WI38 (cell line): ENCODE measurements around the gene PRKCZ.
A peak's percentile ranks its signal among the peaks of the same experiment; 100 is the strongest.

Source experiments
- H3K4me3 ChIP-seq: 2 replicates; pipeline ENCODE4 v1.5.1; 2011; ENCODE audit warnings: low read depth, mild to moderate bottlenecking, control low read depth, low read length
- TF ChIP-seq, protein P1 (sequence below): IDR thresholded peaks from 2 replicates; pipeline ENCODE4 v1.5.1; 2012; ENCODE audit warnings: low read depth, mild to moderate bottlenecking, control low read depth, low read length

PRKCZ gene

DNA sequence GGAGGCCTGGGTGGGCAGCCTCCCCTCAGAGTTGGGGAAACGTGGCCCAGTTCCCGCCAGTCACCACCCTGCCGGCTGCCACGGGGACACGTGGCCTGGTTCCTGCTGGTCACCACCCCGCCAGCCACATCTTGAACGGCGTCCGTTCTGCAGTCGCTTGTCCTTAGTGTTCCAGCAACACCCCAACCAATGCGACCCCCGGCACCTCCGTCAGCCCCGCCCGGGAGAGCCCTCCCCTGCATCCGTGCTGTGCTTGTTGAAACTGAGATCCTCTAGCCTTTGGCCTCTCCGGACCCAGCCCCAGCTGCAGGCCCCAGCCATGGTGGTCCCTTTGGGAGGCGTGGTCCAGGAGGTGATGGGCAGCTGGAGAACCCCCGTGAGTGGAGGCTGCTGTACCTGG, 18.7 kb downstream of the PRKCZ start:
- no peak overlapping the region for H3K4me3 ChIP-seq
- TF ChIP-seq, protein P1, sequence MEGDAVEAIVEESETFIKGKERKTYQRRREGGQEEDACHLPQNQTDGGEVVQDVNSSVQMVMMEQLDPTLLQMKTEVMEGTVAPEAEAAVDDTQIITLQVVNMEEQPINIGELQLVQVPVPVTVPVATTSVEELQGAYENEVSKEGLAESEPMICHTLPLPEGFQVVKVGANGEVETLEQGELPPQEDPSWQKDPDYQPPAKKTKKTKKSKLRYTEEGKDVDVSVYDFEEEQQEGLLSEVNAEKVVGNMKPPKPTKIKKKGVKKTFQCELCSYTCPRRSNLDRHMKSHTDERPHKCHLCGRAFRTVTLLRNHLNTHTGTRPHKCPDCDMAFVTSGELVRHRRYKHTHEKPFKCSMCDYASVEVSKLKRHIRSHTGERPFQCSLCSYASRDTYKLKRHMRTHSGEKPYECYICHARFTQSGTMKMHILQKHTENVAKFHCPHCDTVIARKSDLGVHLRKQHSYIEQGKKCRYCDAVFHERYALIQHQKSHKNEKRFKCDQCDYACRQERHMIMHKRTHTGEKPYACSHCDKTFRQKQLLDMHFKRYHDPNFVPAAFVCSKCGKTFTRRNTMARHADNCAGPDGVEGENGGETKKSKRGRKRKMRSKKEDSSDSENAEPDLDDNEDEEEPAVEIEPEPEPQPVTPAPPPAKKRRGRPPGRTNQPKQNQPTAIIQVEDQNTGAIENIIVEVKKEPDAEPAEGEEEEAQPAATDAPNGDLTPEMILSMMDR: no peak

DNA sequence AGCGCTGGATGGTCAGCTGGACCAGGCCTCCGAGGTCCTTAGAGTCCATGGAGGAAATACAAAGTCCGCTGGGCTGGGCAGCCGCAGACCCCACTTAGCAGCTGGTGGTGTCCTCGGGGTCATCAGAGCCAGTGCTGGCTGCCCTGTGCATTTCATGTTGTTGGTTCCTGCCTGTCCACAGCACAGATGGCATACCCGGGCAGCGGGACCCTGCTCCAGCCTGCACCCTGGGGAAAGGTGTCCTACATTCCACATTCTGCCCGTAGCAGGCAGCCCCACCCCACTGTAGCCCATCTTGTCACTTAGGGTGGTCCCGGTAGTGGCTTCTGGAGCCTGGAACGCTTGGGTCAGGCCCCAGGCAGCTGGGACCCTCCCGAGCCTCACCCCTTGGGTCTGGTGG, 19.8 kb downstream of the PRKCZ start:
- TF ChIP-seq, protein P1: no peak
- H3K4me3 ChIP-seq: no peak overlapping the region

- TF ChIP-seq, protein P1: no peak
- H3K4me3 ChIP-seq: no peak overlapping the region
Measured at GRCh38 chr1:2070800-2071530, 20.8 kb downstream of the PRKCZ start.

DNA sequence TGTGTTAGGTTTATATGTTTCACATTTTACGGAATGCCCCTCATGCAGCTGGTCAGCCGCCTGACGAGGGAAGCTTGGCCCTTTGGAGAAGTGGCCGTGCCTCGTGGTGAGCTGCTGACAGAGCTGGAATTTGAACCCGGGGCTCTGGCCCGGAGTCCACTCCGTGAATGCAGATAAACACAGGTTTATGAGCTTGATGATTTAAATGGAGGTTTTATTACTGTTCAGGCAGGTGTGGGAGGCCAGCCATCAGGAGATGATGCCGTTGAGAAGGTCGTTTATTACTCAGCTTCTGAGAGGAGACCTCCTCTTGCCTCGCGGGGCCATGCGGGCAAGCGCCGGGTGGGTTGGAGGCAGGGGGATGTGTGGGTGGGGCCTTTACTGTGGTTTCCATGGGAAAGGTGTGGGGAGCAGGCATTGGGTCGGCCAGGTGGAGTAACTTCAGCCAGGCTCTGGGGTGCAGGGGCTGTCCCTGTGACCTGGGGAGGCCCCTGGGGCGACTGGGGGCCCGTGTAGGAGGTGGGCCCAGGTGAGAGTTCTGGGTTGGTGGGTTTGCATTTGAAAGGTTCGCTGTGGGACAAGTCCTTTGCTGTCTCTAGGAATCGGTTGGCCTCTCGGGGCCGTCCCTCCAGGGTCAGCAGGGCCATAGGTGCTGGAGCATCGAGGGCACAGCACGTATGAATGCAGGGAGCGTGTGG, 22.0 kb downstream of the PRKCZ start:
- TF ChIP-seq, protein P1: no peak
- no peak overlapping the region for H3K4me3 ChIP-seq

- no peak overlapping the region for H3K4me3 ChIP-seq
- TF ChIP-seq, protein P1: no peak
Measured at GRCh38 chr1:2072891-2073290, 22.7 kb downstream of the PRKCZ start.

DNA sequence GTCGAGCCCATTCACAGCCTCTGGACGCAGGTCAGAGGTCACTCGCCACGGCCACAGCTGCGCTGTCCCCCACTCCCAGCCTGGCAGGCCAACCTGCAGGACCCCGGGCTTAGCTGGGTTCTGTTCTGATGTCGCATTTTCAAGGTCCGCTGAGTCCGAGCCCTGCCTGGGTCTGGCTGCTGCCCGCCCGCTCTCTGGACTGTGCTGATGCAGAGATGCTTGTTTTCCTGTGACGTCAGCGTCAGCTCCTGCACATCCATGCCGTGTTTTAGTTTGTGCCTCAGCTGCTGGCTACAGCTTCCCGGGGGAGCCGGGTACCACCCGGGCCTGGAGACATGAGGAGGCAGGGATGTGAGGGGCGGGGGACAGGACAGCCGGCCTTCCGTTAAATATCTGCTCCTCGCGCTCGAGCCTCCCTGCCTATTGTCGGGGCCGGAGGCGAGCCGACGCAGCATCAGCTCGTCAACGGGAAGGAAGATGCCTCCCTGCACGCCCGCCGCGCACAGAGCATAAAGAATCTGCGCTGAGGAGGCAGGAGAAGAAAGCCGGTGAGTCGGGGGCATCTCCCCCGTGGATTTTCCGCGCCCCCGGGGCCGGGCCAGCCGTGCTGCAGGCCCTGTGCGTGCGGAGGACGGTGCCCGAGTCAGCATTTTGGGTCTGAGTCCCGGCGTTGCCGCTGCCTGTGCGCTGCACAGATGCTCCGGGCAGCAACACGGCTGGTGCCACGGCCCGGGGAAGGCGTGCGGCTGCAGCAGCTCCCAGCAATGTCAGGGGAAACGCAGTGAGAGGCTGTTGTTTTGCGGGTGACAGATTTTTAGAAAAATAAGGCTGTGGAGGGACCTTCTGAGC, 23.4 kb downstream of the PRKCZ start:
- peak overlapping the region; percentile 29 for H3K4me3 ChIP-seq

More for the DNA sequence above, 23.4 kb downstream of the PRKCZ start:
- TF ChIP-seq, protein P1: no peak
